ENCODE results near the gene TMEM187. TPM values are rescaled to one million over a fixed set of nuclear protein-coding genes. Genes with fewer than 3 reads are reported as not detected.

TMEM187 gene
- total RNA-seq, 1 donor, result 6.9 TPM

- DNase-seq (ENCODE audit: insufficient read length, low spot score, missing footprints), result no peak
- no peak for TF ChIP-seq CTCF (IDR thresholded peaks at IDR 0.05; ENCODE audit: extremely low read depth, low read depth, low read length)
- Histone ChIP-seq H3K9me3 (ENCODE audit: low read depth, low read length) (no peaks in the 10 kb centered on the region), H3K27me3 (ENCODE audit: insufficient read depth, low read length) (peaks cover 5% of the 10 kb centered on the region), H3K27ac (ENCODE audit: low read depth, low read length) (no peak within 1 kb of the TSS), H3K4me1 (ENCODE audit: insufficient read depth, low read length) (no peaks in the 10 kb centered on the region), H3K79me2 (ENCODE audit: insufficient read depth, low read length) (no peaks in the 10 kb centered on the region), H2AFZ (ENCODE audit: low read length) (peak within 1 kb of the TSS; percentile 47), H3K4me2 (ENCODE audit: insufficient read depth, low read length) (peak within 1 kb of the TSS; percentile 23), H3K36me3 (ENCODE audit: insufficient read depth, low read length) (peaks cover under 1% of the 10 kb centered on the region), H4K20me1 (ENCODE audit: insufficient read depth, low read length) (no peaks in the 10 kb centered on the region), H3K4me3 (ENCODE audit: insufficient read depth, low read length) (peak within 1 kb of the TSS; percentile 51)
Observed at GRCh38 chrX:153944140-153944799, 28.3 kb upstream of the TMEM187 start, which contains the start of gene RENBP. TSS of gene RENBP (minus strand) at chrX:153944643. CDS start at chrX:153944610, 33 bp downstream.

GRCh38 chrX:153944800-153945150 is 27.8 kb upstream of the TMEM187 start:
- Histone ChIP-seq H3K4me3 (ENCODE audit: insufficient read depth, low read length) (peak overlapping the region; percentile 51), H3K4me2 (ENCODE audit: insufficient read depth, low read length) (no peak overlapping the region), H2AFZ (ENCODE audit: low read length) (no peak overlapping the region), H3K27ac (ENCODE audit: low read depth, low read length) (no peak overlapping the region), H3K9me3 (ENCODE audit: low read depth, low read length) (no peaks in the 10 kb centered on the region), H3K36me3 (ENCODE audit: insufficient read depth, low read length) (peaks cover 6% of the 10 kb centered on the region), H3K4me1 (ENCODE audit: insufficient read depth, low read length) (no peaks in the 10 kb centered on the region), H3K27me3 (ENCODE audit: insufficient read depth, low read length) (peaks cover 5% of the 10 kb centered on the region), H3K79me2 (ENCODE audit: insufficient read depth, low read length) (no peaks in the 10 kb centered on the region), H4K20me1 (ENCODE audit: insufficient read depth, low read length) (no peaks in the 10 kb centered on the region)
- DNase-seq (ENCODE audit: insufficient read length, low spot score, missing footprints), result no peak
- no peak for TF ChIP-seq CTCF (IDR thresholded peaks at IDR 0.05; ENCODE audit: extremely low read depth, low read depth, low read length)

- H3K9me3 ChIP-seq (ENCODE audit: low read depth, low read length), result no peaks in the 10 kb centered on the region
- no peak overlapping the region for H3K4me2 ChIP-seq (ENCODE audit: insufficient read depth, low read length)
- H3K79me2 ChIP-seq (ENCODE audit: insufficient read depth, low read length), result no peaks in the 10 kb centered on the region
- H3K4me3 ChIP-seq (ENCODE audit: insufficient read depth, low read length), result no peak overlapping the region
- no peak overlapping the region for H3K27ac ChIP-seq (ENCODE audit: low read depth, low read length)
- no peaks in the 10 kb centered on the region for H3K27me3 ChIP-seq (ENCODE audit: insufficient read depth, low read length)
- no peak for TF ChIP-seq CTCF (IDR thresholded peaks at IDR 0.05; ENCODE audit: extremely low read depth, low read depth, low read length)
- H4K20me1 ChIP-seq (ENCODE audit: insufficient read depth, low read length), result no peaks in the 10 kb centered on the region
- DNase-seq (ENCODE audit: insufficient read length, low spot score, missing footprints), result no peak
- H2AFZ ChIP-seq (ENCODE audit: low read length), result no peak overlapping the region
- H3K36me3 ChIP-seq (ENCODE audit: insufficient read depth, low read length), result peaks cover 20% of the 10 kb centered on the region
- no peaks in the 10 kb centered on the region for H3K4me1 ChIP-seq (ENCODE audit: insufficient read depth, low read length)
Observed at GRCh38 chrX:153945956-153946943, 26.3 kb upstream of the TMEM187 start.

Measured in osteoblast (primary cell).